HepG2 (cell line): ENCODE measurements around the gene CELF4.

Experiments
- ATF2 ChIP-seq: sonication (generic); formaldehyde crosslinking; IDR thresholded peaks from 2 replicates; pipeline ENCODE4 v1.4.0; 2020; ENCODE audit warnings: missing genetic modification reagents
- ATM ChIP-seq: fragments of 450-650 bp; IDR thresholded peaks from 2 replicates; pipeline ENCODE4 v1.7.1; 2017; ENCODE audit warnings: mild to moderate bottlenecking, borderline replicate concordance
- CTCF ChIP-seq: sonication (generic); formaldehyde crosslinking; IDR thresholded peaks from 2 replicates; pipeline ENCODE4 v1.5.0; 2020; ENCODE audit warnings: mild to moderate bottlenecking, missing genetic modification reagents, moderate library complexity
- ZNF24 ChIP-seq: fragments of 450-650 bp; IDR thresholded peaks from 2 replicates; pipeline ENCODE4 v1.6.1; 2017; ENCODE audit warnings: antibody characterized with exemption, mild to moderate bottlenecking

- no peak for TF ChIP-seq ZNF24
- no peak for TF ChIP-seq ATF2 (CRISPR knock-in tag)
- TF ChIP-seq ATM, result no peak
- TF ChIP-seq CTCF (CRISPR knock-in tag), result no peak
Measured at GRCh38 chr18:37519510-37520135, 46.0 kb downstream of the CELF4 start.
